Breast epithelium (tissue), 4 donors: ENCODE data around the gene GRPEL2. TPM values are rescaled to one million over a fixed set of nuclear protein-coding genes. Genes with fewer than 3 reads are reported as not detected.
A peak's percentile ranks its signal among the peaks of the same experiment; 100 is the strongest.

Experiments used
- DNase-seq, 2 donors: peaks; one replicate each; pipeline ENCODE4 v3.0.0-alpha.2; 2019; ENCODE audit warnings: low spot score in 2 of 2
- H3K27ac ChIP-seq, 2 donors: fragments of 200-600 bp; sonication (generic) in 1 of 2; one replicate each; pipeline ENCODE4 v1.5.1; 2016 to 2019; ENCODE audit warnings: mild to moderate bottlenecking in 1 of 2
- H3K27me3 ChIP-seq, 2 donors: fragments of 200-600 bp; sonication (generic) in 1 of 2; one replicate each; pipeline versions ENCODE4 v1.5.1 to v1.6.0; 2017 to 2019; ENCODE audit warnings: control low read depth in 1 of 2, mild to moderate bottlenecking in 1 of 2
- H3K36me3 ChIP-seq: fragments of 200-600 bp; one replicate; pipeline ENCODE4 v1.5.1; 2019
- H3K4me1 ChIP-seq, 2 donors: fragments of 200-600 bp; sonication (generic); one replicate each; pipeline ENCODE4 v1.5.1; 2016 to 2019; ENCODE audit warnings: control low read depth in 1 of 2
- H3K4me3 ChIP-seq, 3 donors: fragments of 200-600 bp; sonication (generic); 1 replicate in 2 of 3; 2 replicates in 1 of 3; pipeline ENCODE4 v1.5.1; 2016 to 2019; ENCODE audit warnings: mild to moderate bottlenecking in 3 of 3, moderate library complexity in 2 of 3
- H3K9me3 ChIP-seq, 2 donors: fragments of 200-600 bp; sonication (generic) in 1 of 2; one replicate each; pipeline ENCODE4 v1.5.1; 2016 to 2019; ENCODE audit warnings: control low read depth in 1 of 2
- CTCF ChIP-seq, 3 donors: fragments of 450-650 bp; IDR thresholded peaks; one replicate each; pipeline ENCODE4 v1.5.1; 2016 to 2017; ENCODE audit warnings: antibody characterized with exemption in 3 of 3, mild to moderate bottlenecking in 3 of 3, moderate library complexity in 3 of 3
- POLR2A ChIP-seq: fragments of 450-650 bp; IDR thresholded peaks from one replicate; pipeline ENCODE4 v1.6.1; 2016; ENCODE audit warnings: antibody characterized with exemption, mild to moderate bottlenecking, moderate library complexity
- POLR2AphosphoS5 ChIP-seq, 3 donors: sonication (generic); formaldehyde crosslinking; IDR thresholded peaks; one replicate each; pipeline ENCODE4 v1.6.1; 2017; ENCODE audit warnings: antibody characterized with exemption in 3 of 3
- intact Hi-C: fragments of 100-400 bp; cut with DNase I; formaldehyde crosslinking; loops from one replicate; pipeline ENCODE4 v1.15.1; 2023; ENCODE audit warnings: low total_unique reads
- total RNA-seq, 3 donors: library from RNA; depleted of rRNA; stranded (reverse); fragments of >200 nt; gene quantifications; one replicate each; pipeline ENCODE4 v1.1.0, GENCODE V29; 2016

GRPEL2 gene
- total RNA-seq, 3 donors from 2014 or later: 14.4 to 17.1 (median 16.5) TPM

GRCh38 chr5:149344151-149344550 lies 1.1 kb upstream of the GRPEL2 start:
- Histone ChIP-seq H3K4me1 (no peaks in the 10 kb centered on the region), H3K36me3 (no peaks in the 10 kb centered on the region), H3K27ac (peak overlapping the region in 1 of 2 donors; percentile 6), H3K9me3 (no peaks in the 10 kb centered on the region), H3K4me3 (no peak overlapping the region), H3K27me3 (no peaks in the 10 kb centered on the region)
- TF ChIP-seq POLR2A (no peak), CTCF (IDR thresholded peaks at IDR 0.05) (no peak), POLR2AphosphoS5 (IDR thresholded peaks at IDR 0.05) (no peak)
- no peak for DNase-seq
- intact Hi-C loops: no loop called here

- Histone ChIP-seq H3K9me3 (no peaks in the 10 kb centered on the region), H3K36me3 (no peaks in the 10 kb centered on the region), H3K4me1 (no peaks in the 10 kb centered on the region), H3K27ac (peak overlapping the region; percentile 82 to 86), H3K27me3 (no peaks in the 10 kb centered on the region), H3K4me3 (peak overlapping the region; percentile 68 to 85 (median 81))
- no peak for TF ChIP-seq POLR2A
- TF ChIP-seq CTCF (IDR thresholded peaks at IDR 0.05): no peak
- TF ChIP-seq POLR2AphosphoS5 (IDR thresholded peaks at IDR 0.05): no peak
- DNase-seq: no peak
- intact Hi-C loops: no loop called here
These were observed 558 bp downstream of the GRPEL2 start for GRCh38 chr5:149345892-149346222.

GRCh38 chr5:149348518-149348917 lies 3.2 kb downstream of the GRPEL2 start:
- Histone ChIP-seq H3K4me3 (no peak overlapping the region), H3K36me3 (no peaks in the 10 kb centered on the region), H3K27ac (no peak overlapping the region), H3K27me3 (no peaks in the 10 kb centered on the region), H3K9me3 (no peaks in the 10 kb centered on the region), H3K4me1 (no peaks in the 10 kb centered on the region)
- TF ChIP-seq POLR2A (no peak), POLR2AphosphoS5 (IDR thresholded peaks at IDR 0.05) (no peak), CTCF (IDR thresholded peaks at IDR 0.05) (no peak)
- no peak for DNase-seq
- intact Hi-C loops: no loop called here

- Histone ChIP-seq H3K4me1 (no peaks in the 10 kb centered on the region), H3K9me3 (no peaks in the 10 kb centered on the region), H3K27me3 (no peaks in the 10 kb centered on the region), H3K36me3 (no peaks in the 10 kb centered on the region), H3K4me3 (no peak overlapping the region), H3K27ac (no peak overlapping the region)
- no peak for TF ChIP-seq POLR2A
- TF ChIP-seq POLR2AphosphoS5 (IDR thresholded peaks at IDR 0.05): no peak
- no peak for TF ChIP-seq CTCF (IDR thresholded peaks at IDR 0.05)
- intact Hi-C loops: no loop called here
- no peak for DNase-seq
These were observed 4.1 kb downstream of the GRPEL2 start for GRCh38 chr5:149349382-149349781.

GRCh38 chr5:149352169-149352568 lies 6.9 kb downstream of the GRPEL2 start:
- intact Hi-C loops: no loop called here
- Histone ChIP-seq H3K9me3 (no peaks in the 10 kb centered on the region), H3K4me1 (no peaks in the 10 kb centered on the region), H3K27ac (no peak overlapping the region), H3K36me3 (no peaks in the 10 kb centered on the region), H3K4me3 (no peak overlapping the region), H3K27me3 (no peaks in the 10 kb centered on the region)
- DNase-seq: no peak
- TF ChIP-seq POLR2A (no peak), POLR2AphosphoS5 (IDR thresholded peaks at IDR 0.05) (no peak), CTCF (IDR thresholded peaks at IDR 0.05) (no peak)
